DMS153 (cell line): Measurements from ENCODE around the gene CDX2.

Experiments used
- DNase-seq: peaks from one replicate; lab custom pipeline; 2025; lab: John Stamatoyannopoulos, UW

The CDX2 gene

GRCh38 chr13:27917121-27917947, 51.8 kb downstream of the CDX2 start:
- DNase-seq = no peak

GRCh38 chr13:27915301-27916207, 53.6 kb downstream of the CDX2 start:
- no peak for DNase-seq

GRCh38 chr13:27913160-27913559, 56.0 kb downstream of the CDX2 start:
- DNase-seq = no peak

GRCh38 chr13:27911521-27911920, 57.6 kb downstream of the CDX2 start:
- no peak for DNase-seq
